Sigmoid colon (tissue), 7 donors: ENCODE results near the gene SPAG6. TPM values are rescaled to one million over a fixed set of nuclear protein-coding genes. Genes with fewer than 3 reads are reported as not detected.

Experiments
- DNase-seq: peaks from one replicate; pipeline ENCODE4 v3.0.0-alpha.2; 2019
- H3K27ac ChIP-seq, 4 donors: fragments of 200-600 bp; sonication (generic); one replicate each; pipeline ENCODE4 v1.5.1; 2016 to 2019; ENCODE audit warnings: mild to moderate bottlenecking in 1 of 4
- H3K27me3 ChIP-seq, 3 donors: fragments of 200-600 bp; sonication (generic); one replicate each; pipeline ENCODE4 v1.5.1; 2019; ENCODE audit warnings: mild to moderate bottlenecking in 1 of 3
- H3K36me3 ChIP-seq, 4 donors: fragments of 200-600 bp; sonication (generic); one replicate each; pipeline ENCODE4 v1.5.1; 2016 to 2019
- H3K4me1 ChIP-seq, 4 donors: fragments of 200-600 bp; sonication (generic); one replicate each; pipeline ENCODE4 v1.5.1; 2017 to 2019
- H3K4me3 ChIP-seq, 4 donors: fragments of 200-600 bp; sonication (generic); one replicate each; pipeline ENCODE4 v1.5.1; 2017 to 2019; ENCODE audit warnings: mild to moderate bottlenecking in 2 of 4, moderate library complexity in 1 of 4
- H3K9me3 ChIP-seq, 4 donors: fragments of 200-600 bp in 3 of 4; sonication (generic) in 3 of 4; one replicate each; pipeline versions ENCODE4 v1.5.1 to v1.6.1; 2013 to 2019
- EP300 ChIP-seq, 4 donors: sonication (generic); formaldehyde crosslinking; IDR thresholded peaks; one replicate each; pipeline ENCODE4 v1.6.1; 2017; ENCODE audit warnings: antibody characterized with exemption in 4 of 4
- POLR2A ChIP-seq, 2 donors: fragments of 450-650 bp; IDR thresholded peaks; one replicate each; pipeline ENCODE4 v1.6.1; 2016; ENCODE audit warnings: antibody characterized with exemption in 2 of 2, mild to moderate bottlenecking in 2 of 2, moderate library complexity in 2 of 2
- POLR2AphosphoS5 ChIP-seq, 4 donors: sonication (generic); formaldehyde crosslinking; IDR thresholded peaks; one replicate each; pipeline ENCODE4 v1.6.1; 2017; ENCODE audit warnings: antibody characterized with exemption in 4 of 4
- WGBS, 2 donors: extraction: QIAGEN DNeasy Blood & Tissue Kit; methylation state at CpG; one replicate each; pipeline ENCODE4 v1.1.7; 2013; 5-methylcytosine and 5-hydroxymethylcytosine counted together
- intact Hi-C: fragments of 100-400 bp; cut with DNase I; formaldehyde crosslinking; loops from one replicate; pipeline ENCODE4 v1.15.1; 2023
- polyA plus RNA-seq, 3 donors: library from polyadenylated mRNA; stranded (reverse); fragments of 200-250 nt; gene quantifications; one replicate each; pipeline ENCODE4 v1.2.3, GENCODE V29; 2013
- total RNA-seq, 4 donors: library from RNA; depleted of rRNA; stranded (reverse); fragments of >200 nt; gene quantifications; one replicate each; pipeline ENCODE4 v1.1.0, GENCODE V29; 2016
- TF ChIP-seq, protein P1 (sequence below), 4 experiments: fragments of 450-650 bp in 3 of 4; fragments of 200-600 bp in 1 of 4; IDR thresholded peaks; one replicate each; pipeline ENCODE4 v1.5.1; 2016 to 2019; ENCODE audit warnings: antibody characterized with exemption in 4 of 4, mild to moderate bottlenecking in 3 of 4, moderate library complexity in 2 of 4
- donor health status: healthy with polysubstance abuse.
- donor health status: Bipolar disorder and iron deficiency.
- donor health status: healthy.

The SPAG6 gene
- total and polyA plus RNA-seq, 7 donors: 0.16 TPM; not detected in 6

DNA sequence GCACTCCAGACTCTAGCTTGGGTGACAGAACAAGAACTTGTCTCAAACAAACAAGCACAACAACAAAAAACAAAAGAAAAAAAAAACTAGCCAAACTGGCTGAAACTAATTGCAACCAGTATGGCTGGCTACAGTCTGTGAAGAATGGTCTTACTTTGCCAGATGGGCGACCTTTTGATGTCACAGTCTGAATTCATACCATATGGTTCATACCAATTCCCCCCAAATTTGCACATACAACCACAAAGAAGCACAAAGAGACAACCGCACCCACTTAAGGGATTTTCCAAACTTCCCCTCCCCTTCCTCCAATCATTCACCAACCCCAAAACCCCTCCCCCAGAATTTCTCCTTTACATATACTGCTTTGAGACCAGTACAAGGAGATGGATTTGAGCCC, 114.2 kb downstream of the SPAG6 start:
- no peaks in the 10 kb centered on the region for H3K36me3 ChIP-seq
- no peak for TF ChIP-seq EP300 (IDR thresholded peaks at IDR 0.05)
- TF ChIP-seq, protein P1, sequence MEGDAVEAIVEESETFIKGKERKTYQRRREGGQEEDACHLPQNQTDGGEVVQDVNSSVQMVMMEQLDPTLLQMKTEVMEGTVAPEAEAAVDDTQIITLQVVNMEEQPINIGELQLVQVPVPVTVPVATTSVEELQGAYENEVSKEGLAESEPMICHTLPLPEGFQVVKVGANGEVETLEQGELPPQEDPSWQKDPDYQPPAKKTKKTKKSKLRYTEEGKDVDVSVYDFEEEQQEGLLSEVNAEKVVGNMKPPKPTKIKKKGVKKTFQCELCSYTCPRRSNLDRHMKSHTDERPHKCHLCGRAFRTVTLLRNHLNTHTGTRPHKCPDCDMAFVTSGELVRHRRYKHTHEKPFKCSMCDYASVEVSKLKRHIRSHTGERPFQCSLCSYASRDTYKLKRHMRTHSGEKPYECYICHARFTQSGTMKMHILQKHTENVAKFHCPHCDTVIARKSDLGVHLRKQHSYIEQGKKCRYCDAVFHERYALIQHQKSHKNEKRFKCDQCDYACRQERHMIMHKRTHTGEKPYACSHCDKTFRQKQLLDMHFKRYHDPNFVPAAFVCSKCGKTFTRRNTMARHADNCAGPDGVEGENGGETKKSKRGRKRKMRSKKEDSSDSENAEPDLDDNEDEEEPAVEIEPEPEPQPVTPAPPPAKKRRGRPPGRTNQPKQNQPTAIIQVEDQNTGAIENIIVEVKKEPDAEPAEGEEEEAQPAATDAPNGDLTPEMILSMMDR (IDR thresholded peaks at IDR 0.05): no peak
- TF ChIP-seq POLR2AphosphoS5 (IDR thresholded peaks at IDR 0.05): no peak
- no peak for TF ChIP-seq POLR2A (IDR thresholded peaks at IDR 0.05)
- 84 to 87% methylated on average over 2 of the region's 2 CpGs for WGBS, 2 donors
- no peak for DNase-seq
- intact Hi-C loops: no loop called here
- no peaks in the 10 kb centered on the region for H3K27me3 ChIP-seq
- no peaks in the 10 kb centered on the region for H3K9me3 ChIP-seq
- no peaks in the 10 kb centered on the region for H3K4me1 ChIP-seq
- no peak overlapping the region for H3K27ac ChIP-seq
- no peak overlapping the region for H3K4me3 ChIP-seq

DNA sequence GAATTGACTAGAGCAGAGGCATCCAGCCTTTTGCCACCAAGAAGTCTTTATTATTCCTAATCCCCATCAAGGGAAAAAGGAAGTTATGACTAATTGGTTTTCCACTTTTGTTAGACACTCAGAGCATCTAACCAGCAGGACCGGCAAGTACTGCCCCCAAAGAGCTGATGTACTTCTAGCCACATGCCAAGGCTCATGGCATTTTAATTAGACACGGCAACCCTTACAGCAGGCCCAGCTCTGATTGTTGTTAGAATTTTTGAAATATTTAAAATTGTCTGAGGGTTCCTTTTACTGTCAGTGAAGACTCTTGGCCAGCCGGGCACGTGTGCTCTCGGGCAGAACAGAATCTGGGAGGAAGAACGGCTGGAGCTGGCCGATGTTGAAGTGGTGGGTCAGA, 114.8 kb downstream of the SPAG6 start:
- no peaks in the 10 kb centered on the region for H3K36me3 ChIP-seq
- WGBS, 2 donors: 92 to 93% methylated on average over 7 of the region's 7 CpGs

DNA sequence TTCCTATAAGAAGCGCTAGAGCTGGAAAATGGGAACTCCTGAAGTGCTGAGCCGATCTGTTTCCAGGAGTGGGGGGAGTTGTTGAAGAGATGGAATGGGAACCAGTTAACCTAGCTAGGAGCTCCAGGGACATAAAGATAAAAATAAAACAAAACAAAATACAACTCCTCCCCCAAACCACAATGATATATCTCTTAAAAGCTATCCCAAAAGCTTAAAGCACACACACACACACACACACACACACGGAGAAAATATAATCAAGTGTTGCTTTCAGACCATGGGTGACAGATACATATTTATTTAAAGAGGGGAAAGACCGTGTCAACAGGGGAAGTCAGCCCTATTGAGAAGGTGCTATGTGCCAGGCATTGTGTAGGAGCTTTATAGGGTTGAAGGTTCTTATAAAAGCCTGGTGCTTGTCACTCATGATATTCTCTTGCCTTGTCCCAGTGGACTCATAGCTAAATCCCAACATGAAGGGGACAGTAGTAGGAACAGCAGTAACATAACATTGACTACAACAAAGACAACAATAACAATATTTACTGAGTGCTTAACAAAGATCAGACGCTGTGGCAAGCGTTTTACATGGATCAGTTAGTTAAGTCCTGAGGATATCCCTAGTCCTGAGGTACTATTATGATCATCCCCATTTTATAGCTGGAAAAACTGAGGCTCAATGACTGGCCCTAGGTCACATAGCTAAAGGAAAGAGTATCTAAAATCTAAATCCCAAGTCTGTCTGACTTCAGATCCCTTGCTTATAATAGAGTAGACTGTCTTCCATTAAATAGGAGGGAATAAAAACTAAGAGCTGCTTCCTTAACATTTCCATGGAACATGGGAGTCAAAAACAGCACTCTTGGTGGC, 115.5 kb downstream of the SPAG6 start:
- TF ChIP-seq, protein P1 (IDR thresholded peaks at IDR 0.05): no peak
- TF ChIP-seq EP300 (IDR thresholded peaks at IDR 0.05): no peak
- TF ChIP-seq POLR2A (IDR thresholded peaks at IDR 0.05): no peak
- no peak for TF ChIP-seq POLR2AphosphoS5 (IDR thresholded peaks at IDR 0.05)
- Histone ChIP-seq H3K27me3 (no peaks in the 10 kb centered on the region), H3K27ac (no peak overlapping the region), H3K4me3 (no peak overlapping the region), H3K4me1 (no peaks in the 10 kb centered on the region), H3K9me3 (no peaks in the 10 kb centered on the region), H3K36me3 (no peaks in the 10 kb centered on the region)
- intact Hi-C loops: no loop called here
- no peak for DNase-seq
- WGBS, 2 donors: 92 to 93% methylated on average over 6 of the region's 6 CpGs

More for the DNA sequence above, 114.8 kb downstream of the SPAG6 start:
- no peak for DNase-seq
- TF ChIP-seq EP300 (IDR thresholded peaks at IDR 0.05) (no peak), POLR2A (IDR thresholded peaks at IDR 0.05) (no peak), POLR2AphosphoS5 (IDR thresholded peaks at IDR 0.05) (no peak)
- TF ChIP-seq, protein P1 (IDR thresholded peaks at IDR 0.05): no peak
- Histone ChIP-seq H3K4me1 (no peaks in the 10 kb centered on the region), H3K27me3 (no peaks in the 10 kb centered on the region), H3K27ac (no peak overlapping the region), H3K9me3 (no peaks in the 10 kb centered on the region), H3K4me3 (no peak overlapping the region)
- intact Hi-C loops: no loop called here

DNA sequence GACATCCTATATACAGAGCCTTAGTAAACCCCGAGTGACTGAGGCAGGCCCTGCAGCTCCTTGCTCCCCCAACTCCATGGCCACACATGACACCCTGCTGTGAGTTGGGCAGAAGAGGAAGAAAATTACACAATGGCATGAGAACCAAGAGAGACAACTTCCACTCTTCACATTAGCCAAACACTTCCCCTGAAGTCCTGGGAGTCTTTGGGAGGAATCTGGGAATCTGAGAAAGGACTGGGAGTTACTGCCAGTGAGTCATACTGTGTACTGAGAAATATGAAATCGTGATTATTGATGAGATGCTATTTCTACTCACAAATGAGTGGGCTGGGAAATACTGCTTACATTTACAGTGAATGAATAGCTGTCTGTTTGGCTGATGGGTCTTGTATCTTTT, 116.6 kb downstream of the SPAG6 start:
- H3K27me3 ChIP-seq: no peaks in the 10 kb centered on the region
- intact Hi-C loops: no loop called here
- no peaks in the 10 kb centered on the region for H3K9me3 ChIP-seq
- no peaks in the 10 kb centered on the region for H3K36me3 ChIP-seq
- no peaks in the 10 kb centered on the region for H3K4me1 ChIP-seq
- H3K4me3 ChIP-seq: no peak overlapping the region
- WGBS, 2 donors: 81 to 86% methylated on average over 2 of the region's 2 CpGs
- no peak for DNase-seq
- no peak for TF ChIP-seq EP300 (IDR thresholded peaks at IDR 0.05)
- TF ChIP-seq POLR2AphosphoS5 (IDR thresholded peaks at IDR 0.05): no peak
- TF ChIP-seq, protein P1 (IDR thresholded peaks at IDR 0.05): no peak
- TF ChIP-seq POLR2A (IDR thresholded peaks at IDR 0.05): no peak
- no peak overlapping the region for H3K27ac ChIP-seq
